GM12878 (cell line): ENCODE results near the gene SIRT3. TPM values are rescaled to one million over a fixed set of nuclear protein-coding genes. Genes with fewer than 3 reads are reported as not detected.
A peak's percentile ranks its signal among the peaks of the same experiment; 100 is the strongest.

Source experiments
- EGR1 ChIP-seq, 2 experiments: IDR thresholded peaks; 1 replicate in 1 of 2; 2 replicates in 1 of 2; pipeline ENCODE4 v1.6.1; 2011 to 2012; ENCODE audit warnings: low read depth in 2 of 2, low read length in 2 of 2, borderline replicate concordance in 1 of 2, mild to moderate bottlenecking in 1 of 2, moderate library complexity in 1 of 2
- MEF2A ChIP-seq: IDR thresholded peaks from 2 replicates; pipeline ENCODE4 v1.6.1; 2011; ENCODE audit warnings: low read depth, mild to moderate bottlenecking, low read length, moderate library complexity; ENCODE audit not compliant: insufficient read depth
- RAD21 ChIP-seq: IDR thresholded peaks from 2 replicates; pipeline ENCODE4 v1.6.1; 2011; ENCODE audit warnings: mild to moderate bottlenecking, low read depth, low read length, moderate library complexity; ENCODE audit not compliant: insufficient read depth
- RB1 ChIP-seq: fragments of 450-650 bp; formaldehyde crosslinking; IDR thresholded peaks from 2 replicates; pipeline ENCODE4 v1.6.1; 2017; ENCODE audit warnings: mild to moderate bottlenecking, borderline replicate concordance
- SREBF1 ChIP-seq: IDR thresholded peaks from 2 replicates; pipeline ENCODE4 v1.6.1; 2012; ENCODE audit warnings: mild to moderate bottlenecking, low read length
- polyA plus RNA-seq, 11 experiments: library from polyadenylated mRNA; depleted of rRNA in 4 of 11; unstranded in 6 of 11; stranded (reverse) in 5 of 11; fragments of >200 nt; fragmentation: Nextera tagmentation in 4 of 11; fragmentation: Illumina TruSeq in 1 of 11; extraction: Ambion mirVana in 4 of 11; extraction: Trizol in 1 of 11; gene quantifications; 1 replicate in 1 of 11; 2 replicates in 10 of 11; pipeline versions ENCODE4 v1.2.1 to v1.2.3, GENCODE V29; 2011 to 2016; ENCODE audit warnings: inconsistent platforms in 2 of 11, missing spikeins in 2 of 11, low read depth in 1 of 11
- total RNA-seq, 4 experiments: library from RNA; depleted of rRNA in 3 of 4; stranded (reverse); fragments of >200 nt in 3 of 4; fragmentation: Illumina TruSeq in 1 of 4; extraction: Trizol in 1 of 4; gene quantifications; 2 replicates each; pipeline versions ENCODE4 v1.2.1 to v1.2.3, GENCODE V29; 2013 to 2021
- TF ChIP-seq, protein P1 (sequence below), 3 experiments: IDR thresholded peaks in 2 of 3; conservative IDR thresholded peaks in 1 of 3; 2 replicates each; pipeline ENCODE4 v1.5.1; 2011; ENCODE audit warnings: low read depth in 3 of 3, low read length in 3 of 3, mild to moderate bottlenecking in 3 of 3, control low read depth in 2 of 3, moderate library complexity in 2 of 3, inconsistent platforms in 1 of 3, mixed read lengths in 1 of 3; ENCODE audit not compliant: control insufficient read depth in 2 of 3, insufficient read depth in 1 of 3; ENCODE audit errors: extremely low read depth in 1 of 3
- TF ChIP-seq, protein P2 (sequence below): fragments of 450-650 bp; conservative IDR thresholded peaks from 2 replicates; pipeline ENCODE4 v1.6.1; 2017; ENCODE audit warnings: mild to moderate bottlenecking, moderate library complexity
- TF ChIP-seq, protein P3 (sequence below): IDR thresholded peaks from 2 replicates; pipeline ENCODE4 v1.6.1; 2012; ENCODE audit warnings: low read depth, low read length, improper control_type of control experiment

The SIRT3 gene
- total and polyA plus RNA-seq, 10 of the 15 experiments (the other 5 are each of a cell fraction or from before 2014, with no cell fraction given): 0.90 to 23.2 (median 12.6) TPM

DNA sequence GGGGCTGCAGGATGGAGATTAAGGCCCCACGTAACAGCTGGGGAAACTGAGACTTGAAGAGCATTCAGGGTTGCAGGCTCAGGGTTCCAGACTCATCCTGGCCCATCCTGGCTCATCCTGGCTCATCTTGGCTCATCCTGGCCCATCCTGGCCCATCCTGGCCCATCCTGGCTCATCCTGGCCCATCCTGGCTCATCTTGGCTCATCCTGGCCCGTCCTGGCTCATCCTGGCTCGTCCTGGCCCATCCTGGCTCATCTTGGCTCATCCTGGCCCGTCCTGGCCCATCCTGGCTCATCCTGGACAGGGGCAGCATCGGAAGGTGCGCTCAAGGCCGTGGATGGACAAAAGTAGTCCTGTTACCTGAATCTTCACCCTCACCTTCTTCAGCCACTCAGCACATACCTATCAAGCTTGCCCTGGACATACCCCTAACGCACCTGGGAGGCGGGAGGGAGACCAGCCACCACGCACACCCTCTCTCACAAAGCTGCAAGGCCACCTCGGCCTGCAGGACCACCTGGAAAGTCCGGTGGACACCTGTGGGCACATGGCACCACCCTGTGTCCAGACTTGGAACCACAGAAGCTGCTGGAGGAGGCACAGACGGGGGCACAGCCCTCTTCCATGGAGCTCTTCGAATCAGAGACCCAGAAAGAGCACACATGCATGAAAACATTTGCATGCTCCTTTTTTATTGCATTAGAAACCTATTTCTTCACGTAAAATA lies 21.8 kb upstream of the SIRT3 start (continued):
- TF ChIP-seq SREBF1: no peak
- no peak for TF ChIP-seq RB1
- TF ChIP-seq RAD21: peak; percentile 45
- TF ChIP-seq, protein P1, sequence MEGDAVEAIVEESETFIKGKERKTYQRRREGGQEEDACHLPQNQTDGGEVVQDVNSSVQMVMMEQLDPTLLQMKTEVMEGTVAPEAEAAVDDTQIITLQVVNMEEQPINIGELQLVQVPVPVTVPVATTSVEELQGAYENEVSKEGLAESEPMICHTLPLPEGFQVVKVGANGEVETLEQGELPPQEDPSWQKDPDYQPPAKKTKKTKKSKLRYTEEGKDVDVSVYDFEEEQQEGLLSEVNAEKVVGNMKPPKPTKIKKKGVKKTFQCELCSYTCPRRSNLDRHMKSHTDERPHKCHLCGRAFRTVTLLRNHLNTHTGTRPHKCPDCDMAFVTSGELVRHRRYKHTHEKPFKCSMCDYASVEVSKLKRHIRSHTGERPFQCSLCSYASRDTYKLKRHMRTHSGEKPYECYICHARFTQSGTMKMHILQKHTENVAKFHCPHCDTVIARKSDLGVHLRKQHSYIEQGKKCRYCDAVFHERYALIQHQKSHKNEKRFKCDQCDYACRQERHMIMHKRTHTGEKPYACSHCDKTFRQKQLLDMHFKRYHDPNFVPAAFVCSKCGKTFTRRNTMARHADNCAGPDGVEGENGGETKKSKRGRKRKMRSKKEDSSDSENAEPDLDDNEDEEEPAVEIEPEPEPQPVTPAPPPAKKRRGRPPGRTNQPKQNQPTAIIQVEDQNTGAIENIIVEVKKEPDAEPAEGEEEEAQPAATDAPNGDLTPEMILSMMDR (IDR thresholded peaks at IDR 0.05 in 2 of 3, conservative IDR thresholded peaks at IDR 0.05 in 1 of 3; ENCODE audit: control insufficient read depth in 2 of 3, extremely low read depth in 1 of 3, insufficient read depth in 1 of 3, low read depth in 3 of 3, low read length in 3 of 3): peak; percentile 34 to 44 (median 37); a peak in 5 of 6 replicates
- TF ChIP-seq MEF2A: no peak
- no peak for TF ChIP-seq EGR1 (IDR thresholded peaks at IDR 0.05; ENCODE audit: borderline replicate concordance in 1 of 2, low read depth in 2 of 2, low read length in 2 of 2)
- TF ChIP-seq, protein P2, sequence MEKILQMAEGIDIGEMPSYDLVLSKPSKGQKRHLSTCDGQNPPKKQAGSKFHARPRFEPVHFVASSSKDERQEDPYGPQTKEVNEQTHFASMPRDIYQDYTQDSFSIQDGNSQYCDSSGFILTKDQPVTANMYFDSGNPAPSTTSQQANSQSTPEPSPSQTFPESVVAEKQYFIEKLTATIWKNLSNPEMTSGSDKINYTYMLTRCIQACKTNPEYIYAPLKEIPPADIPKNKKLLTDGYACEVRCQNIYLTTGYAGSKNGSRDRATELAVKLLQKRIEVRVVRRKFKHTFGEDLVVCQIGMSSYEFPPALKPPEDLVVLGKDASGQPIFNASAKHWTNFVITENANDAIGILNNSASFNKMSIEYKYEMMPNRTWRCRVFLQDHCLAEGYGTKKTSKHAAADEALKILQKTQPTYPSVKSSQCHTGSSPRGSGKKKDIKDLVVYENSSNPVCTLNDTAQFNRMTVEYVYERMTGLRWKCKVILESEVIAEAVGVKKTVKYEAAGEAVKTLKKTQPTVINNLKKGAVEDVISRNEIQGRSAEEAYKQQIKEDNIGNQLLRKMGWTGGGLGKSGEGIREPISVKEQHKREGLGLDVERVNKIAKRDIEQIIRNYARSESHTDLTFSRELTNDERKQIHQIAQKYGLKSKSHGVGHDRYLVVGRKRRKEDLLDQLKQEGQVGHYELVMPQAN: no peak
- TF ChIP-seq, protein P3, sequence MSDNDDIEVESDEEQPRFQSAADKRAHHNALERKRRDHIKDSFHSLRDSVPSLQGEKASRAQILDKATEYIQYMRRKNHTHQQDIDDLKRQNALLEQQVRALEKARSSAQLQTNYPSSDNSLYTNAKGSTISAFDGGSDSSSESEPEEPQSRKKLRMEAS: no peak
